Stimulated activated CD4-positive, alpha-beta T cell treated with anti-CD3 and anti-CD28 coated beads, TNF-alpha, amount 100 ng/mL, for 24 hours (primary cell): ENCODE data around the gene AHCY.
"Not testable (repeated sequence)": the region's sequence is repeated elsewhere in the genome, so short reads cannot be mapped to it uniquely, and the experiment has no call there.

Experiments used
- DNase-seq, 3 experiments: peaks; one replicate each; pipeline ENCODE4 v3.0.0-alpha.2; 2020; ENCODE audit warnings: low read depth in 3 of 3

Gene AHCY

DNA sequence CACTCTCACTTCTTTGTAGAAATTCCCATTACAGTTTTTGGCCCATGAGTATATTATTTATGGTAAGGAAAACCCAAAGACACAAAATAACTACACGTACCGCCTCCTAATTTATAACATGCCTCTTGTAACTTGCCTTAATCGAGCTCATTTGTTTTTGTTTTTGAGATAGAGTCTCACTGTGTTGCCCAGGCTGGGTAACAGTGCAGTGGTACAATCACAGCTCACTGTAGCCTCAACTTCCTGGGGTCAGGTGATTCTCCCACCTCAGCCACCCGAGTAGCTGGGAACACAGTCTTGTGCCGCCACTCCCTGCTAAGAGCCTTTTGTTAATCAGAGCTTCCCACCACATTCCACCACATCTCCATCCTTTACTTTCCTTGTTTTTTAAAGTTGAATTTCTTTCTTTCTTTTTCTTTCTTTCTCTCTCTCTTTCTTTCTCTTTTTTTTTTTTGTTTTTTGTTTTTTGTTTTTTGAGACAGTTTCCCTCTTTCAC is 46.5 kb downstream of the AHCY start:
- DNase-seq: no peak

DNA sequence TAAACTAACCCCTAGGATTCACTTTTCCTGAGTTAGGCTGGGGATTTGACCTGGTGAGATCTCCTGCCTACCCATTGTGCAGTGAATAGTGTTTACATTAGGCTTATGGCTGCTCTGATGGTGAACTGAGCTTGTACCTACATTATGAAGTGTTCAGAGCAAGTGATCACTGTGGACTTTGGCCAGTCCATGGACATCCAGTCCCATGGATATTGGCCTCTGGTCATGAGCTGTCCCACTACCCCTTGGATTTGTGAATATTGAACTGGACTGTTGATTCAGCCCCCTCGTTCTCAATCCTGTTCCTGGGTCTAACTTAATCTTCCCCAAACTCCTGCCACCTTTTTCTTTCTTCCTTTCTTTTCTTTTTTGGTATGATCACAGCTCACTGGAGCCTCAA is 48.2 kb downstream of the AHCY start:
- DNase-seq: no peak

DNA sequence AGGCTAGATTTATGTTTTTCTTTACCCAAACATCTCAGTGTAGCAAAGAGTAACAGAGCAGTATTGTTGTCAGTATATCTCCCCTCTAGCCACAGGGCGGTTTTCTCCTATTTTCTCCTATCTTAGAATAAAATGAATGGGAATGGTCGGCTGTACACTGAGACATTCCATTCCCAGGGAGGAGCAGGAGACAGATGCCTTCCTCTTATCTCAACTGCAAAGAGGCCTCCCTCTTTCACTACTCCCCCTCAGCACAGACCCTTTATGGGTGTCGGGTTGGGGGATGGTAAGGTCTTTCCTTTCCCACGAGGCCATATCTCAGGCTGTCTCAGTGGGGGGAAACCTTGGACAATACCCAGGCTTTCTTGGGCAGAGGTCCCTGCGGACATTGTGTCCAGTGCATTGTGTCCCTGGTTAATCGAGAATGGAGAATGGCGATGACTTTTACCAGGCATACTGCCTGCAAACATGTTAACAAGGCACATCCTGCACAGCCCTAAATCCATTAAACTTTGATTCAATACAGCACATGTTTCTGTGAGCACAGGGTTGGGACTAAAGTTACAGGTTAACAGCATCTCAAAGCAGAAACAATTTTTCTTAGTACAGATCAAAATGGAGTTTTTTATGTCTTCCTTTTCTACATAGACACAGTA is 50.6 kb downstream of the AHCY start:
- not testable (repeated sequence) for DNase-seq

DNA sequence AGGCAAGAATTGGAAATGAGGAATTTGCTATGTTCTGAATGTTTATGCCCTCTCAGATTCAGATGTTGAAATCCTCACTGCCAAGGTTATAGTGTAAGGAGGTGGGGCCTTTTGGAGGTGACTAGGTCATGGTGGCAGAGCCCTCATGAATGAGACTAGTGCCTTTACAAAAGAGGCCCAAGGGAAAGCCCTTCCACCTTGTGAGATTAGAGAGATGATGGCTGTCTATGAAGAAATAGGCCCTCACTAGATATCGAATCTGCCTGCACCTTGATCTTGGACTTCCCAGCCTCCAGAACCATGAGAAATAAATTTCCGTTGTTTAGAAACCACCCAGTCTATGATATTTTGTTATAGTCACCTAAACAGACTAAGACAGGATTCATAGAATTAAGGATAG is 51.5 kb downstream of the AHCY start:
- DNase-seq: no peak

DNA sequence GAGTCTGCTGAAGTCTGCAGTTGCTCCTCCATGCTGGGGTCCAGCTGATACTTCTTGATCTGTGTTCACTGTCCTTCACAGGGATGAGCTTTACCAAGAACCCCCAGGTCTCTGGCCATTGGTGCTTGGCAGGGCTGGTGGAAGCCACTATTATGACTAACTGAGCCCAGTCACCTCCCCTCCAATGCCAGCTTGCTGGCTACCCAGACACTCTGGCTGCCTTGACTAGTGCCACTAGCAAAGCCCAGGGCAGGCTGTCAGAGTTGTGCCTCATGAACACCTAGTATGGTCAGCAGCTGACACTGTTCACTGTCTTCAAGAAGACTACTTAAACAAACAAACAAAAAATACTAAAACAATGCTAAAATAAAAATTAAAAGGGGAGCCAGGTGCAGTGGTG is 53.1 kb downstream of the AHCY start:
- no peak for DNase-seq

DNA sequence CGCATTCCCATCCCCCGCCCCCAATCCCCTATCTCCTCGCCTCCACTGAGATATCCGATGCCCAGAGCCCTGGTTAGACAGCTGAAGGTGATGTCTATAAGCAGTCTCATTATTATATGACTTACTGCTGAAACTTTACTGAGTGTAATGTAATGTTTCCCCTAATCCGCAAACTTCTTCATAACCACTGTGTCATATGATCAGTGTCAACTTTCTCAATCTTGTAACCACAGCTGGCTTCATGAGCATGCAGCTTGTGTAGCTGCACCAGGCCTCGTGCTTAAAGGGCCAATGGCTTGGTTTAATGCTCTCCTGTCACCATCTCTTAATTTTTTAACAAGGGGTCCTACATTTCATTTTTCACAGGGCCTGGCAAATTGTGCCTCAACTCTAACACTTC is 53.9 kb downstream of the AHCY start:
- DNase-seq: no peak

DNA sequence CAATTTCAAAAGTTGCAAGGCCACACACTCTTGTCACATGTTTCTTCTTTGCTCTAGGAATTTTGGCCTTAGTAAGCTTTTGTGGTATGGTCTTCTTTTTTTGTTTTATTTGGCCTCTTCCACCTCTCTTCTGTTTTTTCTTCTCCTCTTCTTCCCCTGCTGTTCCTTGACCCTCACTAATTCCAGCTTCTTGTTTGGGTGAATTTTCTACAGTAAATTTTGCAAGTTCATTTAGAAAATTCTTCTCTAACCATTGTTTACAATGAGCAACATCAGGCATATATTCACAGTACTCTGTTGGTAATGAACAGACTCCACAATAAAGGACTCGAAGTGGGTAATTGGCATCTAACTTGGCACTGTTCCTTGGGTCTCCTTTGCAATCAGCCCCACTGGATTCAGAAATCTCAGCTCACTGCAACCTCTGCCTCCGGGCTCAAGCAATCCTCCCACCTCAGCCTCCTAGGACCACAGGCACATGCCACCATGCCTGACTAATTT is 57.0 kb downstream of the AHCY start:
- DNase-seq: no peak

DNA sequence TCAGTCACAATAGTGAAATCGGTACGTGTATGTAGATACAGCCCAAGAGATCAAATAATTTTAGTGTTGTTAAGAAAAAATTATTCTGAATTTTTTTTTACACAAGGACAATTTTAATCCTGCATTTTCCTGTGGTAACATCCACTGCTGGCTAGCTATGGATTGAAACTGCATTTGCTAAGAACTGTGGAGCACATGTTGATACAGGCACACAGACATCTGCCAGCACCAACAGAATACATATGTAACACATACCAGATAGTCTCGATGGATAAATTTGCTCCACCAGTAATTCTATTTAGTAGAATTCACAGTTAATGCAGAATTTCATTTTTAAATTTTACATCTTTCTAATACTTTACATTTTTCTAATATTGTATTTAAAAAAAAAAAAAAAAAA is 59.8 kb downstream of the AHCY start:
- no peak for DNase-seq

DNA sequence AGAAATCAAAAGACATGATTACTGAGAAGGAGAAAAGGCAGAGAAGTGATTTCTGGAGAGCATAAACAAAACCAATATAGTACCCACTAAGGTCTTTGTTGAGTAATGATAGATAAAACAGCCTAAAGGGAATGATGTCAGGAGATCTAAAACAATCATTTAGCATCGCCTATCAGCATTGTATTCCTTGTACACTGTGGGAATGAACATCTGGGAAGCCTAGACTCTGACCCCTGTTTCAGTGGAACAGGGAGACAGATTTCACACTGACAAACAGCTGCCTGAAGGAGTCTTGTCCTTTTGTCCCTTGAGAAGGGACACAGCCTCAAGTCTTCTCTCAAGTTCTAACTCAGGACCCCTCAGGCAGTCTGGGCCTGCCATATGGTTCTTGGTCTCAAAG is 60.3 kb downstream of the AHCY start:
- DNase-seq: no peak

DNA sequence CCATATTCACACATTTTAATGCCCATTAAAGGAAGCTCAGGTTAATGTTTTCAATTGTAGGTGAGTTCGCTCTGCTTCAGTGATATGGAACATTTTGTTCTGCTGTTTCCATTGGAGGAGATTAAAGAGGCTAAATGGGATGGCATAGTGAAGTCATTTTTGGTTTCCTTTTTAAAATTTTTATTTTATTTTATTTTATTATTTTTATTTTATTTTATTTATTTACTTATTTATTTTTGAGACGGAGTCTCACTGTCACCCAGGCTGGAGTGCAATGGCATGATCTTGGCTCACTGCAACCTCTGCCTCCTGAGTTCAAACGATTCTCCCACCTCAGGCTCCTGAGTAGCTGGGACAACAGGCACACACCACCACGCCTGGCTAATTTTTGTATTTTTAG is 61.1 kb downstream of the AHCY start:
- not testable (repeated sequence) for DNase-seq

DNA sequence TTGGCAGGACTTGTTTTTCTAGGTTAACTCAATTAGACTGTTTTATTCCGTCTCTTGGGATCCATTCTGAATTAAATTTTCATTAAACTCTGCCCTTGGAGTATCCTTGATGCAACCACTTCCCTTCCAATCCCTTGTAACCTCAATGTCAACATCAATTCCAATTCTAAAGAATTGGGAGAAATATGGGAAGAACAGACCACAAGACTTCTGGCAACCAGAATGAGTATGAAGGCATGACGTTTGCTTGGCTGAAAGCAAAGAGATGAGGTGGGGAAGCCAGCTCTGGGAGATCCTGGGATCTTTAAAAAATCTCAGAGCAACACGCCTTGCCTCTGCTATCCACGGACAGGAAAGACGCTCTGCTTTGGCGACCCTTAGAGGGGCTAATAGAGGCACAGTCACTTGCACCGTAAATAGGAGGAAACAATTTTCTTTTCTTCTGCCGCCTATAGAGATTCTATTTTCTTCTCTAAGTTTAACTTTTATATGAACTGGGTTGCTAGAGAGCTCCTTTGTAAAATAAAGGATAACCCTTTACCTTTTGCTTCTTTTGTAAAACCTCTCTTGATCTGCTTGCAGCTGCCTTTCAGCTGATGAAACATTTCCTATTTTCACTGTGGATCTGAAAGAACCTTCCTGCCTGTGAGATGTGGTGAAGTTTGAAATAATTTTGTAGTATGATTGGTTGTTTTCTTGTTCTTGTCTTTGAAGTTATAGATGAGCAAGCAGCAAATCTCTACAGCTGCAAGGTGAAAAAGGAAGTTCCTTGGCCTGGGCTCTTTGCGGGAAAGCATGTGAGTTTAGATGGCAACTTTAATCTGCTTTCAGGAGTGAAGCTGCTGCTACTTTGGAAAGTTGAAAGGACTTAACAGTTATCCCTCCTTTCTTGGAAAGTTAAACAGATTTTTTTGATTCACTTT is 62.2 kb downstream of the AHCY start, which contains the start of gene ASIP:
Gene ASIP, plus strand, starts transcription at position 731 of the 923 bp plus-strand sequence. CDS start 18,952 bp downstream, outside the sequence.
- DNase-seq: no peak

DNA sequence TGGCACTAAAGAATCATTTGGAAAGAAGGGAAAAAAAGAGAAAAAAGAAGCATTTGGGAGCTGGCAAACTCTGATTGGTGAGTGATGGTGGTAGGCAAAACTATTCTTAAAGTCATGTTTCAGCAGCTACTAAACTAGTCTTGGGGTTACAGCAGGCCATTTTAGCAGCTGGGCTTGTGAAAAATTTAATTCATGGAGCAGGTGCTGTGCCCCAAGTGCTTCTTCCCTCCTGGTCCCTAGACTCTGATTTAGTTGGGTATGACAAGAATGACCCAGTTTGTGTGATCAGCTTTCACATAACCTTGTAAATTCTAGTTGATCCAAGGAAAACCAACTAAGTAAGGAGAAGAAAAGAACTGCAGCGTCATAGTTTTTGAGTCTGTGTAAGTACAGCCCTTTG is 63.0 kb downstream of the AHCY start:
- DNase-seq: no peak

DNA sequence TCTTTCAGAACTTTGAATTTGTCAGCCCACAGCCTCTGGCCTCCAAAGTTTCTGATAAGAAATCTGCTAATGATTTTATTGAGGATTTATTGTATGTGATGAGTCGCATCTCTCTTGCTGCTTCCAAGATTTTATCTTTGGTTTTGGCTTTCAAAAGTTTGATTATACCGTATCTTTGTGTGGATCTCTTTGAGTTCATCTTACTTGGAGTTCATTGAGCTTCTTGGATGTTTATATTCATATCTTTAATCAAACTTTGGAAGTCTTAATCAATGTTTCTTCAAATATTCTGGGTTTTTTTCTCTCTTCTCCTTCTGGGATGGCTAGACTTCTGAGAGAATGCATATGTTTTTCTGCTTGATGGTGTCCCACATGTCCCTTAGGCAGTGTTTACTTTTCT is 65.2 kb downstream of the AHCY start:
- no peak for DNase-seq

DNA sequence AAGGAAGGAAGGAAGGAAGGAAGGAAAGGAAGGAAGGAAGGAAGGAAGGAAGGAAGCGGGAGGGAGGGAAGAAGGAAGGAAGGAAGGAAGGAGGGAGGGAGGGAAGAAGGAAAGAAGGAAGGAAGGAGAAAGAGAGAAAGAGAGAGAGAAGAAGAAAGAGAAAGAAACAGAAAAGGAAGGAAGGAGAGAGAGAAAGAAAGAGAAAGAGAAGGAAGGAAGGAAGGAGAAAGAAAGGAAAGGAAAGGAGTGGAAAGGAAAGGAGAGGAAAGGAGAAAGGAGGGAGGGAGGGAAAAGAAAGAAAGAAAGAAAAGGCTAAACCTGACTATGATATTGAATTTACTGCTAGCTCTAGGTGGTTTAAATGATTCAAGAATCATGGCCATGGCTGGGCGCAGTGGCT is 67.3 kb downstream of the AHCY start:
- no peak for DNase-seq

DNA sequence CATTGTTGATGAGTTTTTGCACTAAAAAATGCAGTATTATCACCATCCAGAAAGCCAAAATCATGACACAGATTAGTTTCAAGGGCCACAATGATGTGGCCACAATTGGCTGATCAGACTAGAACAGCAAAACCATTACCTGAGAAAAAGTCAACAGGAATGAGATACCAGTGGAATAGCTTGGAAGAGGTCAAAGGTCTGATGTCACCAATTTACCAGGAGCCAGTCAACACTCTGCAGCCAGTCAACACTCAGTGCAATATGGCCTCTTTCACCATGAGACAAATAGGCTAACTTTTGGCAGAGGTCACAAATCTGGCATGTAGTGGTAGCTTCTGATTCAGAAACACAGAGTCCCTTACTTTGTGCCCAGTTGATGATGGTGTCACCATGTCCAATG is 69.5 kb downstream of the AHCY start:
- DNase-seq: no peak

DNA sequence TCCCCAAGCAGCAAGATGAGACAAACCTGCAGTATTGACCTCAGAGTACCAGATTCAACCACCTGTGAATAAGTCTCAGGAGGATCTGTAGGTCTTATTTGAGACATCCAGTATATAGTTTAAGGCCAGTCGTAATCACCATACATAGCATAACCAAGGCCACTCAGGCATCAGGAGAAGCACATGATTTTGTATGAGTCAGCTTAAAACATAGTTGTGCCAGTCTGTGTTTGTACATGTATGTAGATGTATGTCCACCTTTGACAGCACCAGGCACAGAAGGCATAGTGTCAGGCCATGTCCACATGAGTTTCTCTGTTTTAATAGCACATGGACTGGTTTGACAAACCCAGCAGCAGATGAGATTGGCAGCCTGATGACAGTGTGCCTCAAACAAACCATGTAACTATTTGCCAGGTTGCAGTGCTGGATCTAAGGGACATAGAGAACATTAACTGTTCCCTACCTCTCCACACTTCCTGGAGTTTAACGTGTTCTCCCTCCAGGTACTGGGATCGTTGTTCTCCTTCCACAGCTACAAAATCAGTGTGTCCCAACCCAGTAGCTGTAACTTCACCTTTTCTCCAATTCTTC is 70.6 kb downstream of the AHCY start:
- DNase-seq: no peak

DNA sequence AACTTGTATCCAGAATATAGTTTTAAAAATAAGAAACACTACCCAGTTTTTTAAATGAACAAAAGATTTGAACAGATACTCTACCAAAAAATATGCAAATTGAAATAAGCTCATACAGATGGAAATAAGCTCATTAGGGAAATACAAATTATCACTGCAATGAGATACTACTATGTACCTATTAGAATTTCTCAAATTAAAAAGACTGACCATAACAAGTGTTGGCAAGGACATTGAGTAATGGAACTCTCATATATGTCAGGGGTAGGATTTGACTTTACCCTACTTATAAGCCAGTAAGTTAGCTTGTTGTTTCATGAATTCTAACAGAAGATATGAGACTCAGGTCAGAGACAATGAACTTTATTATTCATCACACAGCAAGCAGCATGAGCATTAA is 71.5 kb downstream of the AHCY start:
- DNase-seq: no peak
